Activated CD4-positive, CD25-positive, alpha-beta regulatory T cell (primary cell): ENCODE measurements around the gene SLC9A7.
"Not testable (repeated sequence)": the region's sequence is repeated elsewhere in the genome, so short reads cannot be mapped to it uniquely, and the experiment has no call there.

ENCODE experiments used
- DNase-seq, 4 experiments: peaks; one replicate each; lab custom pipeline; 2025; lab: John Stamatoyannopoulos, UW

The SLC9A7 gene

GRCh38 chrX:46758956-46759644, at the start of gene SLC9A7:
SLC9A7 (minus strand) TSS chrX:46759118; CDS start chrX:46759029, 89 bp downstream.
- DNase-seq, result peak; percentile 56 to 60 (median 58)

GRCh38 chrX:46805270-46805669, 46.4 kb upstream of the SLC9A7 start:
- DNase-seq, result no peak

GRCh38 chrX:46803140-46803539, 44.2 kb upstream of the SLC9A7 start:
- no peak for DNase-seq

GRCh38 chrX:46796574-46797191, 37.8 kb upstream of the SLC9A7 start:
- DNase-seq, result peak; percentile 34 to 54 (median 46)

GRCh38 chrX:46793386-46794143, 34.6 kb upstream of the SLC9A7 start:
- no peak for DNase-seq

- DNase-seq, result no peak
Measured at GRCh38 chrX:46792810-46793188, 33.9 kb upstream of the SLC9A7 start.

GRCh38 chrX:46791927-46792809, 33.2 kb upstream of the SLC9A7 start:
- DNase-seq, result no peak

- no peak for DNase-seq
Measured at GRCh38 chrX:46788902-46789301, 30.0 kb upstream of the SLC9A7 start.

- DNase-seq, result not testable (repeated sequence)
Measured at GRCh38 chrX:46784437-46784836, 25.5 kb upstream of the SLC9A7 start.

GRCh38 chrX:46782034-46782433, 23.1 kb upstream of the SLC9A7 start:
- no peak for DNase-seq

GRCh38 chrX:46777971-46778810, 19.3 kb upstream of the SLC9A7 start:
- DNase-seq, result no peak

GRCh38 chrX:46770817-46771163, 11.9 kb upstream of the SLC9A7 start:
- DNase-seq, result no peak

- DNase-seq, result no peak
Measured at GRCh38 chrX:46770000-46770816, 11.3 kb upstream of the SLC9A7 start.

GRCh38 chrX:46762963-46763362, 4.0 kb upstream of the SLC9A7 start:
- DNase-seq, result no peak

GRCh38 chrX:46759645-46759974, 692 bp upstream of the SLC9A7 start:
- DNase-seq, result no peak

- peak in 3 of 4 experiments; percentile 1 to 3 (median 2) for DNase-seq
Measured at GRCh38 chrX:46758163-46758955, 559 bp downstream of the SLC9A7 start.

GRCh38 chrX:46757593-46757992, 1.3 kb downstream of the SLC9A7 start:
- no peak for DNase-seq

GRCh38 chrX:46757052-46757451, 1.9 kb downstream of the SLC9A7 start:
- no peak for DNase-seq

- no peak for DNase-seq
Measured at GRCh38 chrX:46755671-46756070, 3.2 kb downstream of the SLC9A7 start.
